Stimulated activated CD4-positive, alpha-beta T cell treated with anti-CD3 and anti-CD28 coated beads, Interleukin-2, amount 100 ng/mL, for 24 hours (primary cell): ENCODE results near the gene FAM89A.
"Not testable (repeated sequence)": the region's sequence is repeated elsewhere in the genome, so short reads cannot be mapped to it uniquely, and the experiment has no call there.

Experiments
- DNase-seq, 2 donors: peaks; one replicate each; pipeline ENCODE4 v3.0.0-alpha.2; 2020

The FAM89A gene

GRCh38 chr1:231029247-231029646 is 10.8 kb downstream of the FAM89A start:
- DNase-seq: not testable (repeated sequence)

- no peak for DNase-seq
Observed at GRCh38 chr1:231028682-231029081, 11.4 kb downstream of the FAM89A start.

- DNase-seq: no peak
Observed at GRCh38 chr1:231027971-231028370, 12.1 kb downstream of the FAM89A start.

GRCh38 chr1:231027136-231027925 is 12.7 kb downstream of the FAM89A start:
- no peak for DNase-seq

GRCh38 chr1:231026576-231026975 is 13.5 kb downstream of the FAM89A start:
- DNase-seq: no peak

- DNase-seq: no peak
Observed at GRCh38 chr1:231023150-231023549, 16.9 kb downstream of the FAM89A start.

- DNase-seq: not testable (repeated sequence)
Observed at GRCh38 chr1:231022543-231022942, 17.5 kb downstream of the FAM89A start.

- no peak for DNase-seq
Observed at GRCh38 chr1:231021540-231022031, 18.5 kb downstream of the FAM89A start.

GRCh38 chr1:231020816-231021215 is 19.2 kb downstream of the FAM89A start:
- DNase-seq: no peak

GRCh38 chr1:231020139-231020601 is 19.9 kb downstream of the FAM89A start:
- DNase-seq: no peak

- no peak for DNase-seq
Observed at GRCh38 chr1:231019711-231020110, 20.3 kb downstream of the FAM89A start.

- DNase-seq: no peak
Observed at GRCh38 chr1:231016966-231017365, 23.1 kb downstream of the FAM89A start.

- DNase-seq: no peak
Observed at GRCh38 chr1:231016234-231016633, 23.8 kb downstream of the FAM89A start.

- DNase-seq: no peak
Observed at GRCh38 chr1:231013391-231014015, 26.6 kb downstream of the FAM89A start.

GRCh38 chr1:231011963-231012362 is 28.1 kb downstream of the FAM89A start:
- DNase-seq: no peak

GRCh38 chr1:231011360-231011759 is 28.7 kb downstream of the FAM89A start:
- no peak for DNase-seq

GRCh38 chr1:231007535-231007934 is 32.5 kb downstream of the FAM89A start:
- not testable (repeated sequence) for DNase-seq

- DNase-seq: no peak
Observed at GRCh38 chr1:231001892-231002291, 38.2 kb downstream of the FAM89A start.

- no peak for DNase-seq
Observed at GRCh38 chr1:231000639-231001038, 39.4 kb downstream of the FAM89A start.

- DNase-seq: no peak
Observed at GRCh38 chr1:231000201-231000600, 39.9 kb downstream of the FAM89A start.

- no peak for DNase-seq
Observed at GRCh38 chr1:230994860-230995259, 45.2 kb downstream of the FAM89A start.

GRCh38 chr1:230992100-230992774 is 47.8 kb downstream of the FAM89A start:
- no peak for DNase-seq

GRCh38 chr1:230987448-230987847 is 52.6 kb downstream of the FAM89A start:
- no peak for DNase-seq

GRCh38 chr1:230986976-230987375 is 53.1 kb downstream of the FAM89A start:
- no peak for DNase-seq
